ENCODE data around the gene ADISSP.

Gene ADISSP

GRCh38 chr20:3738111-3739053 is 29.2 kb downstream of the ADISSP start:
- no peak for DNase-seq (ENCODE audit: low read depth in 2 of 2)

DNA sequence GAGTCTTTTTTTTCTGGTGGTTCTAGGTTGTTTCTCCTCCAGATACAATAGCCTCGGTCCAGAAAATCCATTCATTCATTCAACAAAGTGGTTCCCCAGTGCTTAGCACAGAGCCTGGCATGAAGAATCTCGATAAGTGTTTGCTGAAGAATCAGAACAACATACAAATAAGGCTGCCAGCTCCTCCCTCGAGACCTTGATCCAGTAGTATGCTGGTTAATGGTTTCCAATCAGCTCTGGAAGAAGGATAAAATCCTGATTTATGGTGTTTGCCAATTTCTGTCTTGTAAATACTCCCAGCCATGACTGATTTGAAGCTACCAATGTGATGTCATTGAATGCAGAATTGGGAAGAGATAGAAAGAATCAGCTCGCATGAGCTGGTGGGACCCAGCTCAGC is 31.8 kb downstream of the ADISSP start:
- no peak for DNase-seq (ENCODE audit: low read depth in 2 of 2)

DNA sequence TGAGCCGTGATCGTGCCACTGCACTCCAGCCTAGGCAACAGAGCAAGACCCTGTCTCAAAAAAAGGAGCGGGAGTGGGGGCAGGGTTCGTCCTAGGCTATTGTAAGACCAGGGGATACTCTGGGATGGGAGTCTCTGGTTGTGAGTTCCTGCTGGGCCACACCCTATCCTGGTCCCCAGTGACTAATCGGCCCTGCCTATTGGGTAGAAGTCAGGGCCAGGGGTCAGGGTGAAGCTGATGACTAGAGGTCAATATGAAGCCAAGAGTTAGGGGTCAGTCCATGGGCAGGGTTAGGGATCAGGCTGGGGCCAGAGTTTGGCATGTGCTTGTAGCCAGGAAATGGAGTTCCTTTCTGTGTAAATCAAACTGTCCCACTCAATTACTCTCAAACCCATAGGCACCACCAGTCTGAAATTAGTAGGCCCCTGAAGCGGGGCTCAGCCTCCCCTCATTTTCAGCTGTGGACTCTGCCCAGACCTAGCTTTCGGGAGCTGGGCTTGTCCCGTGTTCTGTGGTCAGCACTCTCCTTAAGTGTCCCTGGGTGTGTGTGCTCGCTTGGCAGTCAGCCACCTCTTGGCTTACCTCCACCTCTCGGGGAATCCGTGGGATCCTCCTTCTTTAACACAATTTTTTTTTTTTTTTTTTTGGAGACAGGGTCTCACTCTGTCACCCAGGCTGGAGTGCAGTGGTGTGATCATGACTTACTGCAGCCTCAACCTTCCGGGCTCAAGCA is 33.3 kb downstream of the ADISSP start:
- DNase-seq (ENCODE audit: low read depth in 2 of 2): no peak

DNA sequence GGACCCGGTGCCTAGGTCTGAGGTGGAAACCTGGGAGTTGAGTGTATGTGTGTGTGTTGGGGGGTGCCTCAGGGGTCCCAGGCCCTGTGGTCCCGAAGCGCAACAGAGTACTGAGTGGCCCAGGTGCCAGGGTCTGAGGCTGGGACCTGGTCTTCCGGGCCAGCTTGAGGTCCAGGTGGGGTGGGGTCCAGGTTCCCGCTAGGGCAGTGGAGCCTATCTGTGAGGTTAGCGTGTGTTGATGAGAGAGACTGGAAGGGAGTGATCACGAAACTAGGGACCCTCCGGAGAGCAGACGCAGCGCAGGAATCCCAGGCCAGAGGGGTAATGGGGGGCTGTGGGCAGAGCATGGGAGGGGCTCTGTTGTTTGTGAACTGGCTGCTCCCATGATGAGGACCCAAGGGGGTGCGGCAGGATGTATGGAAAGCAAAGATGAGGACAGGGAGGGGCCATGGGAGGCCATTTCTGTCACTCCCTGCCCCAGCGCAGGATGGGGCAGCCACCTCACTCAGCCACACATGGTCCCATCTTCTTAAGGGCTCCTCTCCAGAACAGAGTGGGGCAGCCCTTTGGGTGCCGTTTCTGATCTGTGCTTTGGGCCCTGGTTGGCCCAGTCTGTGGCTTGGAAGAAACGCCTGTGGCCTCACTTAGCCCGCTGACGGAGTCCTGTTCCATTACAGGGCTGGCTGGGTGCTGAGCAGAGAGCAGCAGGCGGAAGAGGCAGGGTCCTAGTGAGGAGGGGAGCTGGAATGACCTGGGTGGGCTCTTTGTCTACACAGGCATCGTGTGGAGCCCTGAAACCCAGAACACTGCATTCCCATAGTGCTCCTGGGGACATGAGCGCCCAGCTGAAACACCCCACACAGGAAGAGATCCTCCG is 34.2 kb downstream of the ADISSP start:
- DNase-seq (ENCODE audit: low read depth in 2 of 2): no peak

GRCh38 chr20:3732327-3733118 is 35.0 kb downstream of the ADISSP start, which contains the start of gene HSPA12B:
Gene HSPA12B, plus strand, starts transcription at chr20:3732685. Its CDS starts 5,990 bp downstream, at chr20:3738675.
- no peak for DNase-seq (ENCODE audit: low read depth in 2 of 2)

GRCh38 chr20:3731944-3732326 is 35.6 kb downstream of the ADISSP start:
- no peak for DNase-seq (ENCODE audit: low read depth in 2 of 2)

DNA sequence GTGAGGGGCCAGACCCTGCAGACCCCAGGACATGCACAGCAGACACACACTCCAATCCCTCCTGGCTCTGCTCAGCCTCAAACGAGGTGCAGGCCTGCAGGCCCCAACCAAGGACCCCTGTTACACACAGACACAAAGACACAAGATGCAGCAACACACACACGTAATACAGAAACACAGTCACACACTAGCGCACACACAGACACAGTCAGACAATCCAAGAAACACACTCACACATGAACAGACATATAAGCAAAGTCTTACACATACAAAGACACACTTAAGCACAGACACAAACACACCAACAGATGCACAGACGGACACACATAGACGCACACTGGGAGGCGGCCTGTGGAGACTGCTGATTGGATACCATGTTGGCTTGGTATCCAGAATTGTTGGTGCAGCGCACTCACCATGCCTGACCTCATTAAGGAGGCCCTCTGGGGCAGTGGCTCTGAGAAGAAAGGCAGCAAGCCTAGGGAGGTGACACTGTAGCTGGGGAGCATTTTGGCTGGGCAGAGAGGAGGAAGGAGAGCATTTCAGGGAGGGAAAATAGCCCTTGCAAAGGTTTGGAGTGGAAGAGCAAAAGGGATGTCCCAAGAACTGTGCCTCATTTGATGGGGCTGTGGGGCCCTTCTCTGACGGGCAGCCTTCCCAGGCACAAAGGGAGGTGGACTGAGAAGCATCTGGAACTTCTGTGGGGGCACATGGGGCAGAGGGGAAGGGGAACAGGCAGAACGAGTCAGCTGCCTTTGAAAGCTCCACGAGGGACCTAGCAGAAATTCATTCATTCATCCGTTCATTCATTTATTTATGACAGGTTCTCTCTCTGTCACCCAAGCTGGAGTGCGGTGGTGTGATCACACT is 36.5 kb downstream of the ADISSP start:
- no peak for DNase-seq (ENCODE audit: low read depth in 2 of 2)

GRCh38 chr20:3729811-3730540 is 37.6 kb downstream of the ADISSP start:
- no peak for DNase-seq (ENCODE audit: low read depth in 2 of 2)

GRCh38 chr20:3729378-3729777 is 38.2 kb downstream of the ADISSP start:
- no peak for DNase-seq (ENCODE audit: low read depth in 2 of 2)

DNA sequence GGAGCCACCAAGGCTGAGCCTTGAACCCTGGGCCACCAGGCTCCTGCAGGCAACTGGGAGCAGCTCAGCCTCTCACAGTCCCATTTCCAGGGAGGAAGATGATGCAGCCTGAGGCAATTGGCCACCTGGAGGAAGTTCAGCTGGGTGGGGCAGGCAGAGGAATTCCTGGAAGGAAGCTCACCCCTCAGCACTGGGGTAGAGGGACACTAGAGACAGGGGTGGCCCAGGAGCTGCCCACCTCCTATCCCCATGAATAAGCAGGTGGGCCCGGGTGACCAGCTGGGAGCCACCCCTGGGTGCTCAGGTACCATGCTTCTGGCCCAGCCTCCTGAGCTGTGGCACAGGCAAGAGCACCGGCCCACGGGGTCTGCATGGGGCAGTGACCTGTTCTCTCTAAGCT is 38.7 kb downstream of the ADISSP start:
- no peak for DNase-seq (ENCODE audit: low read depth in 2 of 2)

DNA sequence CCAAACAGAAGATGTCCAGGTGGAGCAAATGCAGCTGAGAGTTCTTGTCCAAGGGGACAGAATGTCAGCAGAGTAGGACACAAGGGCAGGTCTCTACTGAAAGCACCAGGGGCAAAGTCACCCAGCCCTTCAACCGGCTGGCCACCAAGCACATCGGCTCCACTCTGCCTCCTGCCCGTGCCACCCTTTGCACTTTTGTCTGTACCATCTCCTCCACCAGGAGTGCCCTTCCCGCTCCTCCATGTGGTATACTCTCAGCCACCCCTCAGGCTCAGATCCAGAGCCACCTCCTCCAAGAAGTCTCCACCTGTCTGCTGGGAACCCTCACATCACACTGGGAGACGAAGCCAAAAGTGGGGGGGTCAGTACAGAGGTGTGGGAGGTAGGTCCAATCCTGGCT is 39.2 kb downstream of the ADISSP start:
- DNase-seq (ENCODE audit: low read depth in 2 of 2): no peak

GRCh38 chr20:3727401-3728021 is 40.0 kb downstream of the ADISSP start:
- no peak for DNase-seq (ENCODE audit: low read depth in 2 of 2)

- DNase-seq (ENCODE audit: low read depth in 2 of 2): no peak
Observed at GRCh38 chr20:3724356-3724755, 43.2 kb downstream of the ADISSP start.

GRCh38 chr20:3723284-3723683 is 44.3 kb downstream of the ADISSP start:
- DNase-seq (ENCODE audit: low read depth in 2 of 2): no peak

GRCh38 chr20:3721912-3722311 is 45.6 kb downstream of the ADISSP start:
- DNase-seq (ENCODE audit: low read depth in 2 of 2): no peak

DNA sequence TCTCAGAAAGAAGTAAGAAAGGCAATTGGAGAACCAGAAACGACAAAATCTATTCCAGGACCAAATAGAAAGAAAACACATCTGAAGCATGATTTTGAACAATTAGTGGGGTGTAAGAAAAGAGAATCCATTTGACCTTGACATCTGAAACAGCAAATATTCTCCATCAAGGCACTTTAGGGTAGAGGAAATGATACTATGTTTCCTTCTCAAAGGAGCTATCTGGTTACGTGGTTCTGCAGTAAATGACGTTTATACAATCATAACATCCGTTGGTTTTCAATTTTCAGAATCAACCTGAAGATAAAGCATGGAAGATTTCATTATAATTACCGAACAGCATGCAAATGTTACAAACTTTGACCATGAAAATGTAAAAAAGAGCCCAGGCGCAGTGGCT is 46.9 kb downstream of the ADISSP start:
- DNase-seq (ENCODE audit: low read depth in 2 of 2): no peak

DNA sequence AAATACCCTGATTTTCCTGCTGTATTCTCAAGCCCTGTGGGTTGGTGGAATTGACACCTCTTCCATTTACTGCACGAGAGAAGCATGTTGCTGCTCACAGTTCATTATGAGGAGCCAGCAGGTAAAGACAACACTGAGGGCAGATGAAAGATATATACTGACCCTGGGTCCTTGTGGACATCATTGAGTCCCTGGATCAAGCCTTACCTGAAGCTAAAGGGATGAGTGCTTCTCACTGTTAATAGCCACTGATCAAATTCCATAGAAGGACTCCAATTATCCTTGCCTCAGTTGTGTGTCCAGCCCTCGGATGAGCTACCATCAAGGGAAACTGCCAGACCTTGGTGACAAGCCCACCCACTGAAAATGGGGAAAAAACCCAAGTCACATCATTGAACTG is 47.5 kb downstream of the ADISSP start:
- no peak for DNase-seq (ENCODE audit: low read depth in 2 of 2)

- DNase-seq (ENCODE audit: low read depth in 2 of 2): no peak
Observed at GRCh38 chr20:3719046-3719445, 48.5 kb downstream of the ADISSP start.

Measured in stimulated activated CD4-positive, alpha-beta T cell treated with anti-CD3 and anti-CD28 coated beads, Interleukin-12 subunit alpha, Interleukin-12 subunit beta, amount 100 ng/mL, for 24 hours (primary cell).